Rectal smooth muscle tissue (tissue), 1 donor: ENCODE data around the gene SCO2.

Source experiments
- H3K27ac ChIP-seq: one replicate; pipeline ENCODE4 v1.7.0; 2013; ENCODE audit warnings: low read depth, low read length, inconsistent platforms
- H3K27me3 ChIP-seq: one replicate; pipeline ENCODE4 v1.7.0; 2013; ENCODE audit warnings: low read length; ENCODE audit not compliant: control insufficient read depth, insufficient read depth
- H3K36me3 ChIP-seq: one replicate; pipeline ENCODE4 v1.7.0; 2013; ENCODE audit warnings: low read length; ENCODE audit not compliant: control insufficient read depth, insufficient read depth
- H3K4me1 ChIP-seq: one replicate; pipeline ENCODE4 v1.7.0; 2013; ENCODE audit warnings: low read length; ENCODE audit not compliant: control insufficient read depth, insufficient read depth
- H3K4me3 ChIP-seq: one replicate; pipeline ENCODE4 v1.7.0; 2013; ENCODE audit warnings: low read length
- H3K9ac ChIP-seq: one replicate; pipeline ENCODE4 v1.7.0; 2013; ENCODE audit warnings: low read length

Gene SCO2

GRCh38 chr22:50505276-50505775, 20.1 kb downstream of the SCO2 start:
- Histone ChIP-seq H3K36me3 (peaks cover 16% of the 10 kb centered on the region), H3K27me3 (no peaks in the 10 kb centered on the region), H3K9ac (no peak overlapping the region), H3K27ac (no peak overlapping the region), H3K4me1 (peaks cover 10% of the 10 kb centered on the region), H3K4me3 (no peak overlapping the region)

- Histone ChIP-seq H3K4me1 (peaks cover 10% of the 10 kb centered on the region), H3K27ac (no peak overlapping the region), H3K27me3 (no peaks in the 10 kb centered on the region), H3K4me3 (no peak overlapping the region), H3K9ac (no peak overlapping the region), H3K36me3 (peaks cover 16% of the 10 kb centered on the region)
Observed at GRCh38 chr22:50504369-50505211, 20.8 kb downstream of the SCO2 start.

DNA sequence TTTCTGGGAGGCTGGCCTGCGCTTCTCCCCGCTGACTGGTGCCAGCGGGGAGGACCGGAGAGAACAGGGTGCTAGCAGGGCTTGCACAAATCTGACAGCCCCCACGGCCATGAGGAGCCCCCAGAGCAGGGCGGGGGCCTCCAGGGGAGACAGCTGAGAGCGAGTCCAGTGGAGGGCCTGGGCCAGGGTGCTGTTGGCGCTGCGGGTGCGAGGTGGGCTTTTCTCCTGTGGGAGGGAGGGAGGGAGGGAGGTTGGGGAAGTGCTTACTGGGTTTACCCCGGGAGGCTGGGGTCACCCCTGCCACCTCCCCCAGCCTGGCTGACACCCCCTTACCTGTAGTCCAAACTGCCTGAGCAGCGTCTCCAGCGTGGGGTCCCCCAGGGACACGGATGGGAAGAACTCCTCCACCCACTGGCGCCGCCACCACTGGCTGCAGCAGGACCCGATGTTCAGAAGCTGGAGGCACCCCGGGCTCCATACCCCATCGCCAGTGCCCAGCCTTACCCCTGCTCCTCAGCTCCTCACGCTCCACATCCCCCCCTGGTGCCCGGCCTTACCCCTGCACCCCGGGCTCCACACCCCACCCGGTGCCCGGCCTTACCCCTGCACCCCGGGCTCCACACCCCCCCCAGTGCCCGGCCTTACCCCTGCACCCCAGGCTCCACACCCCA, 21.8 kb downstream of the SCO2 start:
- Histone ChIP-seq H3K27me3 (no peaks in the 10 kb centered on the region), H3K36me3 (peaks cover 16% of the 10 kb centered on the region), H3K4me1 (peaks cover 6% of the 10 kb centered on the region), H3K27ac (no peak overlapping the region), H3K9ac (no peak overlapping the region), H3K4me3 (no peak overlapping the region)

DNA sequence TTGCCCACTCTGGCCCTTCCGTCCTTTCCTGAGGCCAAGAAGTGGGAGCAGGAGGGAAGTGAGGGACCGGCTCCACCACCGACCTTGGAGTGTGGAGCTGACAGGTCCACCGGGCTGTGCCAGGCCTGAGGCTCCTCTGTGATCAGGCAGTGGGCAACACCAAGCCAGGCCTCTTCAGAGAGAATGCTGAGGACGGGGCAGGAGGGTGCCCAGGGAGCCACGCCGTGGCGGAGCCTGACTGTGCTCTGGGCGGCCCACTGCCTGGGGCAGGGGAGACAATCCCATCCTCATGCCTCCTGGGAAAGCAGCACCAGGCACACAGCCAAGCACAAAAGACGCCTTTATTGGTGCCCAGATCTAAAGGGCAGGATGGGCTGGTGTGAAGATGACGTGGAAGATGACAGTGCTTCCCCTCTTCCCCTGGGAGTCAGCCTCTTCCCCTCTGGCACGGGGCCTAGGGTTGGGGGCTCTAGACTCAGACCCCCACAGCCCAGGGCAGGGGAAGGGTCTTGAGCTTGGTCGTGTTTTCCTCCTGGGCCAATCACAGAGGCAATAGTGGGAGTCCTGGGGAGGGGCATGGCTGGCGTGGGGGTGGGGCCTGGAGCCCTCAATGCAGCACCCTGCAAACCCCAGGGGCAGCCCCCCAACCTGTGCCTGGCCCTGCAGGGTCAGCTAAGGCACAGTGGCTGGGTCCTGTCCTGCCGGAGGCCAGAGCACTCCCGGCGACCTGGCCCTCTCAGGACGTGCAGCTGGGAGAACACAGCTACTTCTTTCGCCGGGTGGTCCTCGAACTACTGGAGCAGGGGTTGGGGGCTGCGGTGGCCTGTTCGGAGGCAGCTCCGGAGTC, 22.5 kb downstream of the SCO2 start:
- H3K4me1 ChIP-seq = peaks cover 6% of the 10 kb centered on the region
- no peak overlapping the region for H3K9ac ChIP-seq
- no peak overlapping the region for H3K27ac ChIP-seq
- H3K4me3 ChIP-seq = no peak overlapping the region
- peaks cover 16% of the 10 kb centered on the region for H3K36me3 ChIP-seq
- H3K27me3 ChIP-seq = no peaks in the 10 kb centered on the region

DNA sequence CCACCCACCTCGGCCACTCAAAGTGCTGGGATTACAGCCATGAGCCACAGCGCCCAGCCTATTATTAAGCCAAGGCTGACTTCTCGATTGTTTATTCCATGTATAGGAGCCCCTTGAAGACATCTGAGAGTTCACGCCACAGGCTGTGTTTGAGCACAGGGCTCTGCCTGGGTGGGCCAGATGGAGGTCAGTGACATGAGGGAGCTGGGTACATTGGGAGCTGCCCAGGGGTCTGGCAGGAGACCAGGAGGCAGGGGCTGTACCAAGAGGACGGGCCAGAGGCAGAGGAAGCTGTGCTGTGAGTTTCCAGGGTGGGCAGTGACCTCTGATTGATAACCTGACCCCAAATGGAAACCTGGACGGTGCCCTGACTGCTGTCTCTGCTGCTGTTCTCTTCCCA, 23.3 kb downstream of the SCO2 start:
- Histone ChIP-seq H3K4me3 (no peak overlapping the region), H3K27me3 (no peaks in the 10 kb centered on the region), H3K4me1 (peaks cover 6% of the 10 kb centered on the region), H3K36me3 (peaks cover 16% of the 10 kb centered on the region), H3K9ac (no peak overlapping the region), H3K27ac (no peak overlapping the region)

DNA sequence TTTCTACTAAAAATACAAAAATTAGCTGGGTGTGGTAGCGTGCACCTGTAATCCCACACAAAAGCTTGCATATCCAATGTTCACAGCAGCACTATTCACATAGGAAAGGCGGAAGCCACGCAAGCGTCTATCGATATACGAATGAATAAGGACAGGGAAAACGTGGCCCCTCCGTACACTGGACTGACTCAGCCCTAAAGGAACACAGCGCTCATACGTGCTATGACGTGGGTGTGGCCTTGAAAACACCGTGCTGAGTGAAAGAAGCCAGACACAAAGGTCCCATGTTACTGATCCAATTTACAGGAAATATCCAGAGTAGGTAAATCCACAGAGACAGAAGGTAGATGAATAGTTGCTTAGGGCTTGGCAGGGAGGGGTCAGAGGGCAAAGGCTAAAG, 24.9 kb downstream of the SCO2 start:
- Histone ChIP-seq H3K36me3 (peaks cover 14% of the 10 kb centered on the region), H3K4me1 (no peaks in the 10 kb centered on the region), H3K9ac (no peak overlapping the region), H3K27me3 (no peaks in the 10 kb centered on the region), H3K27ac (no peak overlapping the region), H3K4me3 (no peak overlapping the region)

DNA sequence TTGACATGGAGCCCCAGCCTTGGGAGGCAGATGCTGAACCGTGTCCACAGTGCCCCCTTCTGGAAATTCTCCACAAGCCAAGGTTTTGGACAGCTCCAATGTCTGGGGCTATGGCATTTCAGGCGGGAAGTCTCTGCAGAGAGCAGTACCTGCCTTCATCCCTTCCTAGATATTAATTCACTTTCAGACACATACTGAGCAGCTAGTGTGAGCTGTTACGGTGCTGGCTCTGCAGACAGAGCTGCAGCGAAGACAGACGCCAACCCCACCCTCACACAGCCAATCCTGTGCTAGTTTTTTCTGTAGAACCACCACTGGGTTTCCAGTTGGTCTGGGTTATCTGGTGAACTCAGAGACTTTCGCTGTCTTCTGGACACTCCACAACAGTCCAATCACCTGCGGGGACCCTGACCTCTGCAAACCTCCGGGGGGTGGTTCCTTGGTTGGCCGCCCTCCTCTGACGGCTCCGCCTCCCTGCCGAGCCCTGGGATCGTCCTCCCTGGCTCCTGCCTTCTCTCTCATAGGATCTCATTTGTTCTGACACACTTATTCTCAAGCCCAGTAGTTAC, 27.0 kb downstream of the SCO2 start:
- no peaks in the 10 kb centered on the region for H3K27me3 ChIP-seq
- H3K4me1 ChIP-seq = no peaks in the 10 kb centered on the region
- no peak overlapping the region for H3K4me3 ChIP-seq
- H3K9ac ChIP-seq = no peak overlapping the region
- H3K27ac ChIP-seq = no peak overlapping the region
- H3K36me3 ChIP-seq = peaks cover 5% of the 10 kb centered on the region

DNA sequence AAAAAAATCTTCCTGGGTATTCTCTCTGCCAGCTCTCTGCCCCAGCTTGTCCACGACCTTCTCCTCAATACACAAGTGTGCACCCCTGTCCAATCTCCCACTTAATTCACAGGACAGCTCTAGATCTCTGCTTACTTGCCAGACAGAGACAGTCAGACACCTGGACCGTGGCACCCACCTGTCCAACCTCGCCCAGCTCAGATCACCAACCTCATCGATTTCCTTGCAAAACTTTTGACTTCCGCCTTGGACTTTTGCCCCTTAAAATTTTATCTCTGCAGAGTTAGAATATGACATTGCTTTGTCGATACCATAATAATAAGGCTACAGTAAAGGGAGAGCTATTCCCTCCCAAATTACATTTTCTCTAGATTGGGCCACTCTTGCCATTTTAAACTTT, 28.3 kb downstream of the SCO2 start:
- no peak overlapping the region for H3K27ac ChIP-seq
- peaks cover under 1% of the 10 kb centered on the region for H3K36me3 ChIP-seq
- H3K4me1 ChIP-seq = no peaks in the 10 kb centered on the region
- H3K4me3 ChIP-seq = no peak overlapping the region
- H3K27me3 ChIP-seq = no peaks in the 10 kb centered on the region
- no peak overlapping the region for H3K9ac ChIP-seq

GRCh38 chr22:50490531-50491308, 34.7 kb downstream of the SCO2 start:
- H3K4me3 ChIP-seq = no peak overlapping the region

GRCh38 chr22:50489363-50490243, 35.8 kb downstream of the SCO2 start:
- H3K27me3 ChIP-seq = peaks cover 4% of the 10 kb centered on the region
- H3K27ac ChIP-seq = no peak overlapping the region
- no peak overlapping the region for H3K4me3 ChIP-seq
- H3K36me3 ChIP-seq = no peaks in the 10 kb centered on the region
- H3K9ac ChIP-seq = no peak overlapping the region
- no peaks in the 10 kb centered on the region for H3K4me1 ChIP-seq

More at GRCh38 chr22:50490531-50491308, 34.7 kb downstream of the SCO2 start:
- Histone ChIP-seq H3K27me3 (peaks cover 4% of the 10 kb centered on the region), H3K27ac (no peak overlapping the region), H3K9ac (no peak overlapping the region), H3K36me3 (no peaks in the 10 kb centered on the region), H3K4me1 (no peaks in the 10 kb centered on the region)

DNA sequence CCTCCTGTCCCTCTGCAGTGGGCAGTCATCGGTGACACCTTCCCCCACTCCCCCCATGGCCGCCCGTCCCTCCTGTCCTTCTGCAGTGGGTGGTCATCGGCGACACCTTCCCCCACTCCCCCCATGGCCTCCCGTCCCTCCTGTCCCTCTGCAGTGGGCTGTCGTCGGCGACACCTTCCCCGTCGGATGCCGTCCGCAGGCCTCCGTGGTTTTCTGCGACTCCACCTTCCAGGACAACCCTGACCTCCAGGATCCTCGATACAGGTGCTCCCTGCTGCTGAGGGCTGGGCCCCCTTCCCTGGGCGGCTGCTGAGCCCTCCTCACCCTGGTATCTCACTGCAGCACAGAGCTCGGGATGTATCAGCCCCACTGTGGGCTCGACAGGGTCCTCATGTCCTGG, 36.5 kb downstream of the SCO2 start:
- no peak overlapping the region for H3K27ac ChIP-seq
- no peak overlapping the region for H3K4me3 ChIP-seq
- no peaks in the 10 kb centered on the region for H3K4me1 ChIP-seq
- H3K9ac ChIP-seq = no peak overlapping the region
- H3K27me3 ChIP-seq = peaks cover 4% of the 10 kb centered on the region
- no peaks in the 10 kb centered on the region for H3K36me3 ChIP-seq
